ENCODE data around the gene KLK15.
"Not testable (repeated sequence)": the region's sequence is repeated elsewhere in the genome, so short reads cannot be mapped to it uniquely, and the experiment has no call there.

KLK15 gene

GRCh38 chr19:50796128-50796633 is 37.2 kb downstream of the KLK15 start:
- DNase-seq (ENCODE audit: low read depth), result no peak

- DNase-seq (ENCODE audit: low read depth), result no peak
Observed at GRCh38 chr19:50795664-50796073, 37.7 kb downstream of the KLK15 start.

GRCh38 chr19:50794876-50795663 is 38.3 kb downstream of the KLK15 start:
- DNase-seq (ENCODE audit: low read depth), result no peak

- DNase-seq (ENCODE audit: low read depth), result no peak
Observed at GRCh38 chr19:50794074-50794875, 39.1 kb downstream of the KLK15 start.

- no peak for DNase-seq (ENCODE audit: low read depth)
Observed at GRCh38 chr19:50793558-50794065, 39.8 kb downstream of the KLK15 start.

- DNase-seq (ENCODE audit: low read depth), result no peak
Observed at GRCh38 chr19:50792272-50793250, 40.8 kb downstream of the KLK15 start.

- DNase-seq (ENCODE audit: low read depth), result no peak
Observed at GRCh38 chr19:50791594-50792271, 41.6 kb downstream of the KLK15 start.

GRCh38 chr19:50790922-50791467 is 42.4 kb downstream of the KLK15 start:
- DNase-seq (ENCODE audit: low read depth), result no peak

GRCh38 chr19:50790396-50790795 is 43.0 kb downstream of the KLK15 start, which contains the start of gene ACP4:
Gene ACP4 (plus strand): TSS chr19:50790415. CDS start chr19:50790415, 0 bp downstream.
- DNase-seq (ENCODE audit: low read depth), result no peak

GRCh38 chr19:50785329-50785728 is 48.0 kb downstream of the KLK15 start:
- no peak for DNase-seq (ENCODE audit: low read depth)

- DNase-seq (ENCODE audit: low read depth), result no peak
Observed at GRCh38 chr19:50784710-50785109, 48.7 kb downstream of the KLK15 start.

- DNase-seq (ENCODE audit: low read depth), result not testable (repeated sequence)
Observed at GRCh38 chr19:50783848-50784152, 49.6 kb downstream of the KLK15 start.

- no peak for DNase-seq (ENCODE audit: low read depth)
Observed at GRCh38 chr19:50780753-50781435, 52.5 kb downstream of the KLK15 start.

GRCh38 chr19:50779504-50780457 is 53.6 kb downstream of the KLK15 start:
- no peak for DNase-seq (ENCODE audit: low read depth)

- no peak for DNase-seq (ENCODE audit: low read depth)
Observed at GRCh38 chr19:50778906-50779430, 54.4 kb downstream of the KLK15 start.

- no peak for DNase-seq (ENCODE audit: low read depth)
Observed at GRCh38 chr19:50777830-50778303, 55.5 kb downstream of the KLK15 start.

- no peak for DNase-seq (ENCODE audit: low read depth)
Observed at GRCh38 chr19:50777261-50777660, 56.1 kb downstream of the KLK15 start.

GRCh38 chr19:50776131-50776530 is 57.2 kb downstream of the KLK15 start:
- DNase-seq (ENCODE audit: low read depth), result no peak

Measured in HS-27A (cell line).